Erythroblast (primary cell): ENCODE data around the gene CCN5.

Source experiments
- GATA1 ChIP-seq: IDR thresholded peaks from 2 replicates; pipeline ENCODE4 v1.6.1; 2011; ENCODE audit warnings: low read depth, mild to moderate bottlenecking, control low read depth, low read length, moderate library complexity
- POLR2A ChIP-seq: IDR thresholded peaks from 2 replicates; pipeline ENCODE4 v1.6.1; 2011; ENCODE audit warnings: mild to moderate bottlenecking, low read length

DNA sequence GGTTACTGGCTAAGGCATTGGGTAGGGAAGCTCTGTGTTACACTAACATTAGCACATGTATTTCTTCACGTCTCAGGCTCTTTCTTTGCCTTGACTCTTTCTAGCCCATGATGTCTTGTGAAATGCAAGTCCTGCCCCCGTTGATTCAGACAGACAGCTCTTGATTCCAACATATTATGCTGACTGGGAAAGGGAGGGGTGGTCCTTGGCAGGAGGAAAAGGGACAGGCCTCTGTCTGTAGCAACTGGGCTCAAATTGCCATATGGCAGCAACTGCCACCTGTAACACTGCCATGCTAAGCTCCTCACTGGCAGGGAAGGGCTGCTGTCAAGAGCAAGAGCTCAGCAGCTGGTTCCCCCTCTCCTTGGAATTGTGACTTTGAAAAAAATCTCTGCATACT, 24.8 kb downstream of the CCN5 start:
- TF ChIP-seq POLR2A (no peak), GATA1 (no peak)
